Islet of Langerhans (tissue), 1 donor: ENCODE results near the gene MRPS5.

Experiments used
- FAIRE-seq: peaks from one replicate; lab custom pipeline; 2011; peaks lifted over from hg19 to GRCh38; lab: Jason Lieb, UNC

Gene MRPS5

DNA sequence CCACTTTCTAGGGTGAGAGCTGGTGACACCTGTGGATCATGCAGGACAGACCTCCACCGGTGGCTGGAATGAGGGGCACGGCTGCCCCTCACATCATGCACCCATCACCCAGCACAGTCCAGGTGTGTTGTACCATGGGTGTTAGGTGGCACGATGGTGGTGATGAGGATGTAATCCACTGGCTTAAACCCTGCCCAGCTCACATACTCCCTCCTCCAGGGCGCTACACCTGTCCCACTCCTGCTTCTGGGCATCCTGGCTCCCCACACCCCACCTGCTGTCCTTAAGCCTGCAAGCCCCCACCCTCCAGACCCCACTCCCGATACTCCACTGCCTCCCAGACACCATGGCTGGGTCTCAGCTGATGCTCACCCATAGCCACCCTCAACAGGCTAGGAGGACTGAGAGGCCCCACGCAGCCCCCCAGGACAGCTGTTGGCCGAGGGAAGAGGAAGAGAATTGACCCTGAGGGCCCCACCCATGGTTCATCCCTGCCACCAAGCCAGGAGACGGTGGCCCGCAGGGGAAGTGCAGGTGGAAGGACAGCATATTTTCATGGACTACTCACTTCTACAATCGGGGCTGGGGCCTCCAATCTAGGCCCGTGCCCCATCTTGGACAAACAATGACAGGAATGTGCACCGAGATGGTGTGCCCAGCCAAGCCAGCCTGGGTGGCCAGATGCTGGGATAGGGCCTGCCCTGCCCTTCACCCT, 61.8 kb downstream of the MRPS5 start:
- FAIRE-seq = no peak

DNA sequence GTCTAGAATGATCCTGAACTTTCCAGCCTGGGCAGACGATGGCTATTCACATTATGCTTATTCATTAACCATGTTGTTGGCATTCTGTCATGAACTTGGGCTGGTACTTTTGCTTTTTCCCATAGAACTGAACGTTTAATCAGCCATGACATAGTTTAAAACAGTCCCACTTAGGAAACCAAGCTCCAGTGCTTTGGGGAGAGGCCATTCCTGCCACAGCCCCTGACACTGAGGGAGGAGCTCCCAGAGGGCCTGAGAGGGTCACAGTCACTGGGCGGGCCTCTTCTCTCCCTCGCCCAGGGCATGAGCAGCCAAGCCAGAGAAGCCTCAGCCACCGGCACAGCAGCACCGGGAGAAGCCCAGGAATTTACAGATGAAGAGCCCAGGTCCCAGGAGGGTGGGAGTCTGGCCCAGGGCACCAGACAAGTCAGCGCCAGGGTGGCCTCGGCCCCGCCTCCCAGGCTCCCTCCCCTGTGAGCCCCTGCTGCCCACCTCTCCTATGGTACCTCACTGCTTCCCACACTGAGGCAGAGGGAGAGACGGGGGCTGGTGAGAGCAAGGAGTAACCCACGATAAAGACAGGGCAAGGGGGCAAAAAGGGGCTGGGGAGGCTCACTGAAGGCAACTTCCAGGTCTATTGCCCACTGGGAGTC, 62.5 kb downstream of the MRPS5 start:
- no peak for FAIRE-seq

DNA sequence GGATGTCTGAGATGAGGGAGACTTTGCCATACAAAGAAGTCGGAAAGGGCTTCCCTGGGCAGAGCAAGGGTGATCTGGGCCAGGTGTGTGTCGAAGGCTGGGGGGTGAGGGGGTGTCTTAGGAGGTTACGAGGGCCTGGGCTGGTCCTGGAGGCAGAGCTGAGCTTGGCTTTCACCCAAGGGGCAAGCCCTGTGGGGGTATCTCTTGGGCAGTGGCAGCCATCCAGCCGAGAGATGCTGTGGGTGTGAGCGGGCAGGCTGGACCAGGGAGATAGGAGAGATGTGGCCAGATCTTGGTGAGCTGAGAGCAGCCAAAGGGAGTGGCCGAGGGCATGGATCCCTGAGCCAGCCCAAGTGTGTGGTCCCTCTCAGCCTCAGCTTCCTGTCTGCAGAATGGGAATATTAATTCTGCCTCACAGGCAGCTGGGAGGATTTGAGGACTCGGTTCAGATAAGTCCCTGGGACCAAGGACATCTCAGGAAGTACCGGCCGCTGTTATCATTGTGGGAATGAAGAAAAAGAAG, 63.1 kb downstream of the MRPS5 start:
- FAIRE-seq = no peak

DNA sequence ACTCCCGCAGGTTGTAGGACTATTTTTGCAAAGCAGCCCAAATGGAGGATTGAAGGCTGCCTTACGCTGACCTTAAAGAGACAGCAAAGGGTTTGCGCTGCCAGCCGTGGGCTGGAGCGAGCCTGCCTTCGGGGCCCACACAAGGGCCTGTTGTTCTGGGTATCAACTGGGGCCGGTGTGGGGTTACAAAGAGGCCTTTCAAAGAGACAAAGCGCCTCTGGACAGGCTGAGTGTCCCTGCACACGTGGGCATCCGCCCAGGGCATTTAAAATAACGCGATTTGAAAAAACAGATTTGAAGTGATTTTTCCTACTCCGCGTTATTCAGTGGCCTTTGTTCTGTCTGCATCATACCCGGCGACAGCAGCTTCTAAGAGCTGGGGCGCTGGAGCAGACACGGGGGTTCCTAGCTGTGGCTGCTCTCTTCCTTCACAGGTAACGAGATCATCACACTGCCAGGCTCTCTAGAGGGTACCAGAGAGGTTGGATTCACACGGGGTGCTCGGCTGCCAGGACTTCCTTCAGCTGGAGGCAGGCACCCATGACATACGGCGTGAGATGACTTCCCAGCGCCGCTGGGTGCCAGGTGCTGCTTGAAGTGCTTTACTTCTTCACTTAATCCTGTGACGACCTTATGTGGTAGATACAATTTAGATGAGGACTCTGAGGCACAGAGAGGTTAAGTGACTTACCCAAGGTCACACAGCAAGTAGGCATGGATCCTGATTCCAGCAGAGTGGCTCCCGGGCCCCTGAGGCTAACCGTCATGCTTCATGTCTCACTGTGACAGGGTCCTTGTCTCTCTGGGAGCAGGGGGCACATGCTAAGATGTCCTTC, 63.9 kb downstream of the MRPS5 start:
- FAIRE-seq = no peak

GRCh38 chr2:95056461-95057459, 64.8 kb downstream of the MRPS5 start:
- FAIRE-seq = no peak

DNA sequence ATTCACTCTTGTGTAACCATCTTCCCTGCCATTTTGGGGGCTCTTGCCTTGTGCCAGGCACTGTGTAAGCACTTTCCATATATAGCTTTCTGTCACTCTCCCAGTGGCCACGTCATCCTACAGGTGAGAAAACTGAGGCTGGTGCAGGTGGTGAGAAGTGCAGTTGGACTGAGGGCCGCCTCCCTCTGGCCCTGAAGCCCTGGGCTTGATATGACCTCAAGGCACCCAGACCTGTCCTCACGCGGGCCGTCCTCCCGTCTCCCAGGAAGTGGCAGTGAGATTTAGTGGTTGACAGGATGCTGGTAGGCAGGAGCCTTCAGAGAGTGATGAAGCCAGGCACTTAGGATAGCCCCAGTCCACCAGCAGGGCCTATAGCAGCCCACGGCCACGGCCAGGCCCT, 65.6 kb downstream of the MRPS5 start:
- no peak for FAIRE-seq

DNA sequence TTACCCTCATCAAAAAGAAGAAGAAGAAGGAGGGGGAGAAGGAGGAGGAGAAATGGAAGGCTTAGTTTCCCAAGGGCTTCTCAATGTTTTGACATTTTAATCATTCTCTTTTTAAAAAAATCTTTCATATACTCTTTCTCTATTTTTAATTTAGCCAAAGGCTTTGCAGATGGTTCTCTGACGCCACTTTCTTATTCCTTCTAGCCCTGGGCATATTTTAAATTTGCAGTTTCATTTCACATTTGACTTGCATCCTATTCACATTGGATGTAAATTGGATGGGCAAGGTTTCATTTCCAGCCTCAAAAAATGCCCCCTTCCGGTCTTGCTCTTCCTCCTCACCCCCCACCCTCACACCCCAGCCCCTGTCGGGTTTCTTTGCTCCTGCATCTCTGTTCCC, 66.3 kb downstream of the MRPS5 start:
- no peak for FAIRE-seq

DNA sequence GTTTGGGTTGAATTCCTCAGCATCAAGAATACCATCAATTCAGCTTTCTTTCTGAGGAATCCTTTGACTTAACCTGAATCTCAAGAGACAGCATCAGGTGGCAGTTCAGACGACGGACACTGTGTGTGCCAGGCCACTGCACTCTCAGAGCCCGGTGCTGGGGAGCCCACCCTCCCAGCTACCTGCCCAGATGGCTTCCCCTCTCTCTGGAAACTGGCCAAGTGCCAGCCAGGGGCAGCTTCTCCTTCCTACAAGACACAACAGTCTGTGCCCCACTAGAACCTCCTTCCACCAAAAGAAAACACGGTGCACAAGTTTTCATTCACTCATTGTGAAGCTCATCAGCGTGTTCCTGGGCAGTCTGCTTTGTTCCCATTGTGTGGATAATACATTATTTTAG, 67.6 kb downstream of the MRPS5 start:
- FAIRE-seq = no peak

- FAIRE-seq = no peak
These were observed 68.1 kb downstream of the MRPS5 start for GRCh38 chr2:95053543-95053942.

GRCh38 chr2:95052804-95053479, 68.7 kb downstream of the MRPS5 start:
- FAIRE-seq = no peak

- FAIRE-seq = no peak
These were observed 69.3 kb downstream of the MRPS5 start for GRCh38 chr2:95052307-95052706.

DNA sequence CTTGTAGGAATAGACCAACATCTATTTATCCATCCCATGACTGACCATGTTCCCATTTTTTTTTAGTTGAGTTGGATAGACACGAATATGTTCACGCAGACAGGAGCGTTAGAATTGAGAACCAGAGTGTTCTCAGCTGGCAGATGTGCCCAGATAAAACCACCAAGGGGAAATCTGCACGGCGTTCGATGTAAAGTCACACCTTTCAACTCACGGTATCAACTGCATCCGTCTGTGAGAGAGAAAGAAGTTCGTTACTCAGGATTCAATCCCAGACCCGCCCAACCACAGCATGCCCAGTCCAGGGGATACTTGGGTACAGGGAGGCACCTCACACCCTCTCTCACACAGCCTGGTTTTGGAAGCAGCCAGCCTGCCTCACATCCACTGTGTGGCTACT, 70.0 kb downstream of the MRPS5 start:
- no peak for FAIRE-seq

GRCh38 chr2:95050385-95051300, 71.0 kb downstream of the MRPS5 start:
- no peak for FAIRE-seq

DNA sequence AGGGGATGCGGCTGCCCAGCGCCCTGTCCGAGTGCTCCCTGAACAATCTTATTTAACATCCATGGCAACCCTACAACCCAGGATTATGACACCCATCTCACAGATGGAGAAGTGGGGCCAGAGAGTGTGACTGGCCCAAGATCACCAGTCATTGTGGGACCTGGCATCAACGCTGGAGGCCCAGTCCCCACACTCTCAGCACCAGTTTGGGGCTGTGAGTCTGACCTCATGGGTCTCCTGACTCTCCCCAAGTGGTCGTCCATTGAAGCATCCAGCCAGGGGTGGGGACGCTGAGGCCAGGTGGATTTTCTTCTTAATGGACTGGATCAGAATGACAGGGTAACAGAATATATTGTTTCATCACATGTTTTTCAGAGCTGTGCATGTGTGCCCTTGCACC, 71.6 kb downstream of the MRPS5 start:
- FAIRE-seq = no peak

- no peak for FAIRE-seq
These were observed 72.0 kb downstream of the MRPS5 start for GRCh38 chr2:95049683-95049955.

- FAIRE-seq = no peak
These were observed 72.6 kb downstream of the MRPS5 start for GRCh38 chr2:95048825-95049682.

- no peak for FAIRE-seq
These were observed 73.7 kb downstream of the MRPS5 start for GRCh38 chr2:95047629-95048510.

DNA sequence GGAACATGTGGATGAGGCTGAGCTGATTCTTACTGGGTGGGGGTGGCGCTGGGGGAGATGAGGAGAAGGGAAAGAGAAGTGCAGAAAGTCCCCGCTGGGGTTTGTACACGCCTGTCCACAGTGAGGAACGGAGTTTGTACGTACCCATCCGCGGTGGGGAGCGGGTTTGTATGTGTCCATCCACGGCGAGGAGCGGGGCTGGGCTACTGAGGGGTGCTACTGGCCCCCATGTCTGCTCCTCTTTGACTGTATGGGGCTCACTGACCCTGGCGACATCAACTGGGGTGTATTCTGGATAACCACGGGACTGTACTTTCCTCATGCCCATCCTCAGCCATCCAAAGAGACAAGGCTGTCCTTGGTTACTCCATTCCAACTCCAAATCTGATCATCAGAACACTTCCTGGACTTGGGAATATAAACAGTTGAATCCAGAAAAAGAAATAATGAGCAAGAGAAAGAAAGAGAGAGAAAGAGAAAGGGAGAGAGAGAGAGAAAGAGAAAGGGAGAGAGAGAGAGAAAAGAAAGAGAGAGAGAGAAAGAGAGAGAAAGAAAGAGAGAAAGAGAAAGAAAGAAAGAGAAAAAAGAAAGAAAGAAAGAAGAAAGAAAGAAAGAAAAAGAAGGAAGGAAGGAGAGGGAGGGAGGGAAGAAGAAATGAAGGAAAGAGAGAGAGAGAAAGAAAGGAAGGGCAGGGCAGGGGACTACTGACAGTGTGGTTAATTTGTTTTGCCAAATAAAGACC, 75.1 kb downstream of the MRPS5 start:
- FAIRE-seq = no peak
